ENCODE results near the gene MAMDC2. TPM values are rescaled to one million over a fixed set of nuclear protein-coding genes. Genes with fewer than 3 reads are reported as not detected.

MAMDC2 gene
- total and polyA plus RNA-seq, 2 of the 4 experiments (the other 2 are of a cell fraction) = 5.0 to 5.2 TPM

DNA sequence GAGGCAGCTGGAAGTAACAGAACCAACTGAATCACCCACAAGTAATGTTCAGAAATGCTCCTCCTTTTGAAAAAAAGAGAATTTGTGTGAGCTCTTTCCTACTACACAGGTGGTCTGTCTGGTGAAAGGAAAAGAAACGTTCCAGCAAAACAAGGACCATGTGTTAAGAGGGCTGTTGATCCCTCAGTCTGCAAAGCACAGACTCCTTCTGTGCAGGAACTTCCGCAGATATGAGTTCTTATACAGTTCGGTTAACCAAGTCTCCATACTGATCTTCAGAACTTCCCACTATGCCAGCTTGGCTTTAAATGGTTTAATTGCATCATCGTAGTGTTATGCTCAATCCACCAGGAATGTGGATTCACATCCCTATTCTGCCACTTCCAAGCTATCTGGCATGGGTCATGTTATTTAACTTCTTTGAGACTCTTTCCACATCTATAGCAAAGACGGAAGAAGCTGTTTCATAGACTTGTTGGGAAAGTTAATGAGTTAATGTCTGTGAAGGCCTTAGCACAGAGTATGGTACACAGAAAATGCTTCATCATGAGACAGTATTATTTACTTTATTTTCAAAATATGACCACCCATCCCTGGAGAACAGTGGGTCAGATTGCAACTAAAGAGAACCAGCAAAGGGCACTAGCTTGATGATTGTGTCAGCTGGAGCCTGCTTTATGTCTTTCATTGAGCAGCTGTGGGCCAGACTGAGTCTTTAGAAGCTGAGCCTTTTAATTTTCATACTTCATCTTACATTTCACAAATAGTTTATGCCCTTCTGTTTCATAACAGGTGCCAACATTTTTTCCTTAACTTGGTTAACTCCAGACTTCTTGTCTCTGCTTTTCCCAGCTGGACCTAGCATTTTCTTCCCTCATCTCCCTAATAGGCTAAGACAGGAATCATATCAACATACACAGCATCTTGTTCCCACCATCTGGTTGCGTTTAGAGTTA lies 89.9 kb downstream of the MAMDC2 start:
- BruUV-seq (replicated peaks) = no TSS peak
- no peak overlapping the region for H2BK5ac ChIP-seq (ENCODE audit: low read depth, low read length, poor library complexity, severe bottlenecking)
- no peak overlapping the region for H3K4me2 ChIP-seq (ENCODE audit: low read depth, low read length)
- peaks cover 6% of the 10 kb centered on the region for H3K4me1 ChIP-seq (ENCODE audit: control insufficient read depth, insufficient read depth, low read length)
- no peak overlapping the region for H4K5ac ChIP-seq (ENCODE audit: low read depth, low read length)
- ChIA-PET POLR2A (ENCODE audit: unreplicated experiment) (no interaction called here), CTCF (interaction anchor here (0.6 to 1.6 kb wide), 2 partner anchors 22 to 543 kb away, joined by 3 read pairs; no protein-coding TSS in a partner anchor)
- TF ChIP-seq CEBPB (IDR thresholded peaks at IDR 0.05; ENCODE audit: low read depth, low read length) (peak; percentile 64), MXI1 (IDR thresholded peaks at IDR 0.05; ENCODE audit: borderline replicate concordance, low read depth, low read length) (no peak)
- H2BK15ac ChIP-seq (ENCODE audit: low read depth, low read length) = no peak overlapping the region
- in situ Hi-C loops (cut with MboI; ENCODE audit: low sequenced_read_pairs) (no loop called here), dilution Hi-C loops (cut with HindIII; ENCODE audit: low sequenced_read_pairs, unreplicated experiment) (no loop called here), intact Hi-C loops (cut with micrococcal nuclease) (no loop called here)
- H2AK5ac ChIP-seq (ENCODE audit: low read depth, low read length) = no peak overlapping the region
- no peaks in the 10 kb centered on the region; the same call in 1 of the 2 replicates for H3K9me1 ChIP-seq (ENCODE audit: insufficient read depth, low read length)
- H3K36me3 ChIP-seq (ENCODE audit: control insufficient read depth, insufficient read depth, low read length) = no peaks in the 10 kb centered on the region
- H3K27ac ChIP-seq (ENCODE audit: insufficient read depth, low read length) = no peak overlapping the region
- H3K27me3 ChIP-seq (ENCODE audit: control insufficient read depth, insufficient read depth, low read length) = no peaks in the 10 kb centered on the region
- H3K4me3 ChIP-seq (ENCODE audit: insufficient read depth, low read depth, low read length) = no peak overlapping the region
- H3K4ac ChIP-seq (ENCODE audit: low read depth, low read length) = no peak overlapping the region
- H3K18ac ChIP-seq (ENCODE audit: low read depth, low read length) = no peak overlapping the region
- H4K91ac ChIP-seq (ENCODE audit: insufficient read depth, low read depth, low read length) = no peak overlapping the region
- H2AFZ ChIP-seq (replicated peaks; ENCODE audit: low read length, poor library complexity) = no peak overlapping the region
- no peaks in the 10 kb centered on the region for H3K79me1 ChIP-seq (ENCODE audit: low read depth in 1 of 2, low read length in 2 of 2)
- WGBS, 2 experiments (ENCODE audit: extremely low coverage in 2 of 2, insufficient read length in 1 of 2) = 83% methylated on average over 2 of the region's 6 CpGs; no CpG with 5 or more reads in 1 of the 2 experiments
- H4K20me1 ChIP-seq (ENCODE audit: insufficient read depth, low read length) = no peaks in the 10 kb centered on the region
- DNase-seq (no peak), ATAC-seq (ENCODE audit: low read depth) (peak; percentile 22; the same call in 1 of the 2 replicates)
- no peak overlapping the region for H2BK20ac ChIP-seq (ENCODE audit: low read depth, low read length)
- H4K8ac ChIP-seq (ENCODE audit: low read depth in 2 of 2, low read length in 2 of 2) = no peak overlapping the region
- H3K23ac ChIP-seq (ENCODE audit: low read depth, low read length) = no peak overlapping the region
- no peak overlapping the region for H3K9ac ChIP-seq (ENCODE audit: low read depth, low read length)
- H3K9me3 ChIP-seq (ENCODE audit: control insufficient read depth, insufficient read depth, low read length) = no peaks in the 10 kb centered on the region
- no peak overlapping the region for H2AK9ac ChIP-seq (replicated peaks; ENCODE audit: low read depth, low read length, poor library complexity)
- no peak overlapping the region for H3K56ac ChIP-seq (ENCODE audit: extremely low read depth, insufficient read depth, low read length)
- peak overlapping the region; percentile 19; the same call in 1 of the 2 replicates for H3K14ac ChIP-seq (replicated peaks; ENCODE audit: low read depth, low read length)
- no peak overlapping the region for H2BK120ac ChIP-seq (ENCODE audit: low read depth, low read length)

Data from IMR-90 (cell line).